H1 (cell line): Measurements from ENCODE around the gene HSF5. TPM values are rescaled to one million over a fixed set of nuclear protein-coding genes. Genes with fewer than 3 reads are reported as not detected.

Source experiments
- CEBPB ChIP-seq: IDR thresholded peaks from 2 replicates; pipeline ENCODE4 v1.6.1; 2012; ENCODE audit warnings: low read depth, low read length
- CHD2 ChIP-seq: IDR thresholded peaks from 2 replicates; pipeline ENCODE4 v1.6.1; 2012; ENCODE audit warnings: low read length, improper control_type of control experiment
- KDM1A ChIP-seq: fragments of 200-600, 300-600 bp; sonication (generic); IDR thresholded peaks from 2 replicates; pipeline ENCODE4 v1.7.1; 2016; ENCODE audit warnings: mild to moderate bottlenecking, low read length, borderline replicate concordance
- NRF1 ChIP-seq: IDR thresholded peaks from 2 replicates; pipeline ENCODE4 v1.6.1; 2011; ENCODE audit warnings: mild to moderate bottlenecking, low read depth, low read length, improper control_type of control experiment
- POLR2A ChIP-seq, 2 experiments: IDR thresholded peaks; 1 replicate in 1 of 2; 2 replicates in 1 of 2; pipeline ENCODE4 v1.6.1; 2011; ENCODE audit warnings: low read depth in 2 of 2, low read length in 2 of 2, mild to moderate bottlenecking in 2 of 2; ENCODE audit errors: control extremely low read depth in 1 of 2
- SAP30 ChIP-seq: fragments of 300-600 bp; sonication (generic); IDR thresholded peaks from 2 replicates; pipeline ENCODE4 v1.7.1; 2012; ENCODE audit warnings: low read length, moderate library complexity, mild to moderate bottlenecking, inconsistent platforms; ENCODE audit not compliant: insufficient read depth, insufficient replicate concordance
- SUZ12 ChIP-seq: fragments of 200-600 bp; sonication (generic); IDR thresholded peaks from 2 replicates; pipeline ENCODE4 v1.6.1; 2012; ENCODE audit warnings: mild to moderate bottlenecking, inconsistent platforms, low read length, moderate library complexity, mixed read lengths
- polyA plus RNA-seq, 7 experiments: library from polyadenylated mRNA; depleted of rRNA in 3 of 7; stranded (reverse) in 5 of 7; unstranded in 2 of 7; fragments of >200 nt in 5 of 7; fragments of 200-250 nt in 2 of 7; gene quantifications; 1 replicate in 5 of 7; 2 replicates in 1 of 7; 4 replicates in 1 of 7; pipeline versions ENCODE4 v1.2.1 to v1.2.3, GENCODE V29; 2011 to 2013; ENCODE audit warnings: missing spikeins in 2 of 7, mixed read lengths in 2 of 7
- total RNA-seq: library from RNA; stranded (reverse); fragmentation: NEBNext Ultra II Directional; extraction: Animal tissue kit (Norgen Biotek cat#: 25700); gene quantifications from 2 replicates; pipeline ENCODE4 v1.2.1, GENCODE V29; 2021

The HSF5 gene
- total and polyA plus RNA-seq, 2 of the 8 experiments (the other 6 are each of a cell fraction or from before 2014, with no cell fraction given): not detected

DNA sequence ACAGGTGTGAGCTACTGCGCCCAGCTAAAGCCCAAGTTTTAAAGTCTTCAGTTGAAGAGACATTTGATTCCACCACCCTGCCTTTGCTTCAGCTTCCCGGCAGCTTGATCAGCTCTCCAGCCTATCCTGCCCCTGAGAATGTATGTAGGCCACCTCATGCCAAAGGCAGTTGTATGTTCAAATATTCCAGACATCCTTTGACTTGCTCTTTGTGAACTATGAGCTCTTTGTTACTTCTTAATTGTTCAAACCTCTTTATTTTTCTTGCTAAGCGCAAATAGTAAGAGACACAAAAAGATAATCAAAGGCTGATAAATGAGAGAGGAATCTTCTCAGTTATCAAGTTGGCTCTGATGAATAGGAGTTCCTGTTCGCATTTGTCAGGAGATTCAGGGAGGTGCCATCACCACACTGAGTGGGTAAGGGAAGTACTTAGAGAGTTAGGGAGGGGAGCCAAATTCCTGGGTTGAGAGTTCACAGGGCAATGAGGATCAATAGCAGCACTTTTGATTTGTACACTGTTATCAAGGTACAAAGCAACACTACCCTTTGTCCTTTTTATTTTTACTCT is 104.2 kb downstream of the HSF5 start (continued):
- no peak for TF ChIP-seq CHD2
- no peak for TF ChIP-seq POLR2A (IDR thresholded peaks at IDR 0.05; ENCODE audit: control extremely low read depth in 1 of 2, low read depth in 2 of 2, low read length in 2 of 2)
- TF ChIP-seq CEBPB: no peak
- TF ChIP-seq SUZ12: no peak
- TF ChIP-seq KDM1A: no peak
- TF ChIP-seq SAP30: no peak
- no peak for TF ChIP-seq NRF1
